HEK293 (cell line): ENCODE data around the gene RNASET2.

Experiments
- ZBTB7A ChIP-seq: fragments of 450-650 bp; formaldehyde crosslinking; IDR thresholded peaks from 2 replicates; pipeline ENCODE4 v1.5.1; 2016; ENCODE audit warnings: low read depth, missing biosample characterization, missing genetic modification characterization
- ZNF112 ChIP-seq: fragments of 450-650 bp; formaldehyde crosslinking; IDR thresholded peaks from 2 replicates; pipeline ENCODE4 v1.5.0; 2017; ENCODE audit warnings: missing biosample characterization, missing genetic modification characterization
- ZNF274 ChIP-seq, 2 experiments: fragments of 200-500 bp in 1 of 2; fragments of 450-650 bp in 1 of 2; sonication (Bioruptor generic) in 1 of 2; formaldehyde crosslinking in 1 of 2; IDR thresholded peaks; 2 replicates each; pipeline versions ENCODE4 v1.5.1 to v1.6.1; 2014 to 2016; ENCODE audit warnings: borderline replicate concordance in 1 of 2, inconsistent platforms in 1 of 2, low read length in 1 of 2, missing biosample characterization in 1 of 2, missing genetic modification characterization in 1 of 2
- TF ChIP-seq, protein P1 (sequence below): fragments of 450-650 bp; formaldehyde crosslinking; IDR thresholded peaks from 2 replicates; pipeline ENCODE4 v1.5.1; 2016; ENCODE audit warnings: missing biosample characterization, missing genetic modification characterization
- TF ChIP-seq, protein P2 (sequence below): fragments of 450-650 bp; formaldehyde crosslinking; IDR thresholded peaks from 2 replicates; pipeline ENCODE4 v1.5.1; 2016; ENCODE audit warnings: missing biosample characterization, missing genetic modification characterization

DNA sequence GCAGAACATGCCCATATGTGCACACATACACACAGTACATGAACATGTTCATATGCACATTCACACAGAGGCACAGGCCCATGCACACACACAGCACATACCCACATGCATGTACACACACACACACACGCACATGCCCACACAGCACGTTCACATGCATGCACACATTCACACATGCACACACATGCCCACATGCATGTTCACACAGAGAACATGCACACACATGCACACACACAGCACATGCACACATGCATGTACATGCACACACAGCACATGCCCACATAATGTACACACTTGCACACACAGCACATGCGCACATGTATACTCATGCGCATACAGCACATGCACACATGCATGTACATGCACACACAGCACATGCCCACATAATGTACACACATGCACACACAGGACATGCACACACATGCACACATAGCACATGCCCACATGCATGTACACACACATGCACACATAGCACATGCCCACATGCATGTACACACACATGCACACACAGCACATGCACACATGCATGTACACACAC lies 25.9 kb downstream of the RNASET2 start:
- TF ChIP-seq, protein P1, sequence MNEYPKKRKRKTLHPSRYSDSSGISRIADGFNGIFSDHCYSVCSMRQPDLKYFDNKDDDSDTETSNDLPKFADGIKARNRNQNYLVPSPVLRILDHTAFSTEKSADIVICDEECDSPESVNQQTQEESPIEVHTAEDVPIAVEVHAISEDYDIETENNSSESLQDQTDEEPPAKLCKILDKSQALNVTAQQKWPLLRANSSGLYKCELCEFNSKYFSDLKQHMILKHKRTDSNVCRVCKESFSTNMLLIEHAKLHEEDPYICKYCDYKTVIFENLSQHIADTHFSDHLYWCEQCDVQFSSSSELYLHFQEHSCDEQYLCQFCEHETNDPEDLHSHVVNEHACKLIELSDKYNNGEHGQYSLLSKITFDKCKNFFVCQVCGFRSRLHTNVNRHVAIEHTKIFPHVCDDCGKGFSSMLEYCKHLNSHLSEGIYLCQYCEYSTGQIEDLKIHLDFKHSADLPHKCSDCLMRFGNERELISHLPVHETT (tag by site-specific recombination): no peak
- TF ChIP-seq ZNF274 (IDR thresholded peaks at IDR 0.05; ENCODE audit: low read length) (no peak), ZNF274 (tag by site-specific recombination; IDR thresholded peaks at IDR 0.05; ENCODE audit: borderline replicate concordance) (no peak), ZBTB7A (no peak), ZNF112 (no peak)
- TF ChIP-seq, protein P2, sequence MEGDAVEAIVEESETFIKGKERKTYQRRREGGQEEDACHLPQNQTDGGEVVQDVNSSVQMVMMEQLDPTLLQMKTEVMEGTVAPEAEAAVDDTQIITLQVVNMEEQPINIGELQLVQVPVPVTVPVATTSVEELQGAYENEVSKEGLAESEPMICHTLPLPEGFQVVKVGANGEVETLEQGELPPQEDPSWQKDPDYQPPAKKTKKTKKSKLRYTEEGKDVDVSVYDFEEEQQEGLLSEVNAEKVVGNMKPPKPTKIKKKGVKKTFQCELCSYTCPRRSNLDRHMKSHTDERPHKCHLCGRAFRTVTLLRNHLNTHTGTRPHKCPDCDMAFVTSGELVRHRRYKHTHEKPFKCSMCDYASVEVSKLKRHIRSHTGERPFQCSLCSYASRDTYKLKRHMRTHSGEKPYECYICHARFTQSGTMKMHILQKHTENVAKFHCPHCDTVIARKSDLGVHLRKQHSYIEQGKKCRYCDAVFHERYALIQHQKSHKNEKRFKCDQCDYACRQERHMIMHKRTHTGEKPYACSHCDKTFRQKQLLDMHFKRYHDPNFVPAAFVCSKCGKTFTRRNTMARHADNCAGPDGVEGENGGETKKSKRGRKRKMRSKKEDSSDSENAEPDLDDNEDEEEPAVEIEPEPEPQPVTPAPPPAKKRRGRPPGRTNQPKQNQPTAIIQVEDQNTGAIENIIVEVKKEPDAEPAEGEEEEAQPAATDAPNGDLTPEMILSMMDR: no peak
